Measurements from ENCODE around the gene SLC5A6.

DNA sequence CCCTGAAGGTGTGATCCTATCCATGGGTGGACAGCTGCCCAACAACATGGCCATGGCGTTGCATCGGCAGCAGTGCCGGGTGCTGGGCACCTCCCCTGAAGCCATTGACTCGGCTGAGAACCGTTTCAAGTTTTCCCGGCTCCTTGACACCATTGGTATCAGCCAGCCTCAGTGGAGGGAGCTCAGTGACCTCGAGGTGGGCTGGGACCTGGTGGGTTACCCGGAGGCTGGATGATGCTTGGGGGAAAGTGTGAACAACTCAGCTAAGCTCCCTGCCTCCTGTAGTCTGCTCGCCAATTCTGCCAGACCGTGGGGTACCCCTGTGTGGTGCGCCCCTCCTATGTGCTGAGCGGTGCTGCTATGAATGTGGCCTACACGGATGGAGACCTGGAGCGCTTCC is 21.3 kb upstream of the SLC5A6 start:
- TF ChIP-seq, protein P1, sequence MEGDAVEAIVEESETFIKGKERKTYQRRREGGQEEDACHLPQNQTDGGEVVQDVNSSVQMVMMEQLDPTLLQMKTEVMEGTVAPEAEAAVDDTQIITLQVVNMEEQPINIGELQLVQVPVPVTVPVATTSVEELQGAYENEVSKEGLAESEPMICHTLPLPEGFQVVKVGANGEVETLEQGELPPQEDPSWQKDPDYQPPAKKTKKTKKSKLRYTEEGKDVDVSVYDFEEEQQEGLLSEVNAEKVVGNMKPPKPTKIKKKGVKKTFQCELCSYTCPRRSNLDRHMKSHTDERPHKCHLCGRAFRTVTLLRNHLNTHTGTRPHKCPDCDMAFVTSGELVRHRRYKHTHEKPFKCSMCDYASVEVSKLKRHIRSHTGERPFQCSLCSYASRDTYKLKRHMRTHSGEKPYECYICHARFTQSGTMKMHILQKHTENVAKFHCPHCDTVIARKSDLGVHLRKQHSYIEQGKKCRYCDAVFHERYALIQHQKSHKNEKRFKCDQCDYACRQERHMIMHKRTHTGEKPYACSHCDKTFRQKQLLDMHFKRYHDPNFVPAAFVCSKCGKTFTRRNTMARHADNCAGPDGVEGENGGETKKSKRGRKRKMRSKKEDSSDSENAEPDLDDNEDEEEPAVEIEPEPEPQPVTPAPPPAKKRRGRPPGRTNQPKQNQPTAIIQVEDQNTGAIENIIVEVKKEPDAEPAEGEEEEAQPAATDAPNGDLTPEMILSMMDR (IDR thresholded peaks at IDR 0.05): no peak
- TF ChIP-seq EP300 (IDR thresholded peaks at IDR 0.05; ENCODE audit: low read depth): no peak
- TF ChIP-seq POLR2AphosphoS5 (IDR thresholded peaks at IDR 0.05): no peak

Data from transverse colon (tissue), 4 donors.